Stimulated activated CD4-positive, alpha-beta T cell treated with anti-CD3 and anti-CD28 coated beads, TNF-alpha, amount 100 ng/mL, for 4 hours (primary cell): Measurements from ENCODE around the gene PHTF1.

ENCODE experiments used
- DNase-seq, 3 experiments: peaks; one replicate each; pipeline ENCODE4 v3.0.0-alpha.2; 2020; ENCODE audit warnings: low read depth in 3 of 3

The PHTF1 gene

DNA sequence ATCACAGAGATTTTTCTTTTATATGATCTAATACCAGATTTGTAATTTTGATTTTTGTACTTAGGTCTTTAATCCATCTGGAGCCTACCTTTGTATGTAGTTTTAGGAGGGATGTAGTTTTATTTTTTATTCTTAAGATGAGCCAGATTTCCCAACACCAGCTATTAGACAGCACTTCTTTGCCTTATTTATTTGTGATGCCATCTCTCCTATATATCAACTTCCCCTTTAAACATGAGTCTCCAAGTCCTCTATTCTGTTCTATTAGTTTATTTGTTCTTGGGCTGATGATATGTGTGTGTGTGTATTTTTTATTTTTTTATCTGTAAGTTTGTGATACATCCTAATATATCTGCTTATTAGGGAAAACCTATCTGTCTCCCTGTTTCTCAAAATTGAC lies 94.2 kb downstream of the PHTF1 start:
- no peak for DNase-seq

DNA sequence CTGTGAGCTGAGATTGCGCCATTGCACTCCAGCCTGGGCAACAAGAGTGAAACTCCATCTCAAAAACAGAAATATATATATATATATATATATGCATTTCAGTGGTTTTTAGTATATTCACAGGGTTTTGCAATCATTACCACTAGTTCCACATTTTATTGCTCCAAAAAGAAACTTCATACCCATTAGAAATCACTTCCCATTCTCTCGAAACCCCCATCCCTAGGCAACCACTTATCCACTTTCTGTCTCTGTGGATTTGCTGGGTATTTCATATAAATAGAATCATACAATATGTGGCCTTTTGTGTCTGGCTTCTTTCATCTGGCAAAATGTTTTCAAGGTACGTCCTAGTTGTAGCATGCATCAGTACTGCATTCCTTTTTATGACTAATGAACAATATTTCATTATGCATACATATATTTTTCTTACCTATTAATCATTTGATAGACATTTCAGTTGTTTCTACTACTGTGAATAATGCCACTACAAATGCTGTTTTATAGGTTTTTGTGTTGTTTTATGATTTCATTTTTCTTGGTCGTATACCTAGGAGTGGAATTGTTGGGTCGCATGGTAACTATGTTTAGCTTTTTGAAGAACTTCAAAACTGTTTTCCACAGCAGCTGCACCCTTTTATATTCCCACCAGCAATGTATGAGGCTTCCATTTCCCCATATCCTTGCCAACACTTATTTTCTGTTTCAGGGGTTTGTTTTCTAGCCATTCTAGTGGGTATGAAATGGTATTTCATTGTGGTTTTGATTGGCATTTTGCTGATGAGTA lies 95.9 kb downstream of the PHTF1 start:
- DNase-seq = no peak

DNA sequence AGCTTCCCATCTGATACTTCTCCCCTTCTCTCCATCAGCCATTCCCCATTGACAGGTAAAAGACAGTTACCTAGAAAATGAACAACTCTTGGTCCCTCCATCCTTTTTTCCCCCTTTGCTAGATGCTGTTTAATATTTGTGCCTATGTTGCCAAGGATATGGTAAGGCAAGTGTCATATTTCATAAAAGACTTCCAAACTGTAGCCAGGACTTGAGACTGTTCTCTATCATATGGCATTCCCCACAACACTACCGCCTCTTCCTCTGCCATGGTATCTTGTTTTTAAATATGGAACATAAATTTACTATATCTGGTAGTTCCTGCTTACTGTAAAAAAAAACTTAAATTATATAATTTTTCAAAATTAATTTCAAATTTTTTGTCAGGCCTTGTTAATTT lies 97.2 kb downstream of the PHTF1 start:
- DNase-seq = no peak

DNA sequence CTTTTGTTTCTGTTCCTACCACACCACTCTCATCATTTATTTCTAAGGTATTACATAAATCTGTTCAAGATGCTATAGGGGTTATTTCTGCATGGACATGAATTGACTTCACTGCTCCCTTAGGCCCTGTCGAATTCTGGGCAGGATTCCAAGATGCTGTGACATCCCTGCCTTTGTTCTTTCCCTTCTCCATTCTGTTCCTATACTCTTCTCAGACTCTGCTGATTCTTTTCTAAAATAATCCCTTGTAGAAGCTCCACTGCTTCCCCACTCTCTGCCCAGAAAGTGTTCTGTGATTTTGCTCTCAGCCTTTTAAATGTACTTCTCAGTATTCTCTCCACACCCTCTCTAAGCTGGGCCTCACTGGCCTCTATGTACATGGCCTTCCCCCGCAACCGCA lies 99.2 kb downstream of the PHTF1 start:
- DNase-seq = no peak

DNA sequence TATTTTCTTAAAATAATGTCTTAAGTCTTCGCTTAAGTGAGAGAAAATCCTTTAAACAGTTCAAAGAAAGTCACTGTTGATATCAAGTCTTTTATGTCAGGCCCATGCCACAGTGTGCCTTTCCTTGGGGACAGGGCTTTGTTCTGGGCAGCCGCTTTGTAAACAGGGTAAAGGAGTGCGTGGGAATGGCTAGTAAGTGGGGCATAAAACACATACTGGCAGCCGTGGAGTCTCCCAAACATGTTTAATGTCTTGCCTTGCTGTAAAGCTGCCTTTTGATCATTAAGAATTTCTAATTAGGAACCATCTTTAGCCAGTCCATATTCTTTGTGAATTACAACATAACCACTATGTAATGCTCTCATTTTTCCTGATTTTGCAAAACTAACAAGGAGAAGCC lies 99.7 kb downstream of the PHTF1 start:
- no peak for DNase-seq

DNA sequence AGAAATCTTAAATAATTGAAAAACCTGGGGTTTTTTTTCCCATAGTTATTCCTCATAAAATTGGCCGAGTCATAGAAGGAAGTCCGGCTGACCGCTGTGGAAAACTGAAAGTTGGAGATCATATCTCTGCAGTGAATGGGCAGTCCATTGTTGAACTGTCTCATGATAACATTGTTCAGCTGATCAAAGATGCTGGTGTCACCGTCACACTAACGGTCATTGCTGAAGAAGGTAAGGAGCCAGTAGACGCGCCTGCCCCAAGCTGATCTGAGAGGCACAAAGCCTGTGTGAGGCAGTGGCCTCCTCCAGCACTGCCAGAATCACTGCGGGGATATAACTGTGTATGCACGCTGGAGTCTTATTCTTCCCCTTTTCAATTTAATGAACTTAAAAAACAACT lies 100.3 kb downstream of the PHTF1 start:
- DNase-seq = no peak

DNA sequence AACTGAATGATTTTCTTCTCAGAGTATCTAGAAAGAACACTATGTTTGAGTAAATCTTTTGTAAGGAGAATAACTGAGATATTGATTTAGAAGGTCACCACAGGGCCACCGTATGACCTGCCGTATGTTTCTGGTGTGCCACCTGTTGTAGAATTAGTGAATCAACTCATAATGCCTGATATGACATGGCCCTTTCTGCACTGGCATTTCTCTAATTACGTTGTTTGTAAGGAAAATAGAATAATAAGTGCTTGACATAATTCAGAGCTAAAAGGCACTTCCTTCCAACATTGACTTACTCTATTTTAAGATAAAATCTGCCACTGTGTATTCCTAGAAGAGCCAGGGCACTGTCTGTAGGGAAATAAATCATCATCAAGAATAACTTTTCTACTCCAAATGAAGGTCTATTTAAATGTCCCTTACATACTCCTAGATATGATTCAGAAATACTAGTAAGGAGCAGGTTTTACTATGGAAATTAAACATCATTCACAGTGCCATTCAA lies 101.7 kb downstream of the PHTF1 start:
- DNase-seq = no peak

DNA sequence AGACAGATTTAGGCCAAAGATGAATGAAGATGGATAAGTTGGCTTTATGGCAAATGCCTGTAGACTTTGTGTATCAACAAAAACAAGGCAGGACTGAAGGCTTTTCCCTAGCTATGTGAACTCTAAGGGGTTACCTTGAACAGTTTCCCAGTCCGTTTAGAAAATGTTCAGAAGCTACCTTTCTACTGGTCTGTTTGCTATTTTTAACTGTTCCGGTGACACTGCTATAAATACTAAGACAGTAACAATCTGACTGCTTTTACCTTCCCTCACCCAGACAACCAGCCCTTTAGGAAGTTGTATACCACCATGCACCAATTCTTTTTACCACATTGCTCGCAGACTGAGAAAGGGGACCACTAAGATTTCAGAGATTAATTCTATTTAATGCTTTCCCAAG lies 102.2 kb downstream of the PHTF1 start:
- no peak for DNase-seq

DNA sequence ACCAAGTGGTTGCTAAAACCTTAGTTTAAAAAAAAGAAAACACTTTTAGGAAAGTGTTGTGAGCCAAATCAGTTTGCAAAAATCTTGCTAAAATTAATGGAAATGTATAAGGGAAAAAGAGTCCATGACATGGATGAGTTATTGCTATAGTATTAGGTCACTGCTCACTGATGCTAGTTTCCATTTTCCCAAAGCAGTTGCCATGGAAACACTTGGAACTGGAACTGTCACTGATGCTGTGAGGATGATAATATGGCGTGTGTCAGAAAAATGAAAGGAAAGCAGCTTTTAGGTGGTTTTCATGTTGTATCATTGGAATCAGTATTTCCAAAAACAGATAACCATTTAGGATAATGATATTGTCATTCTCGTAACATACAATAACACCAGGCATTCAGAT lies 104.4 kb downstream of the PHTF1 start:
- no peak for DNase-seq

DNA sequence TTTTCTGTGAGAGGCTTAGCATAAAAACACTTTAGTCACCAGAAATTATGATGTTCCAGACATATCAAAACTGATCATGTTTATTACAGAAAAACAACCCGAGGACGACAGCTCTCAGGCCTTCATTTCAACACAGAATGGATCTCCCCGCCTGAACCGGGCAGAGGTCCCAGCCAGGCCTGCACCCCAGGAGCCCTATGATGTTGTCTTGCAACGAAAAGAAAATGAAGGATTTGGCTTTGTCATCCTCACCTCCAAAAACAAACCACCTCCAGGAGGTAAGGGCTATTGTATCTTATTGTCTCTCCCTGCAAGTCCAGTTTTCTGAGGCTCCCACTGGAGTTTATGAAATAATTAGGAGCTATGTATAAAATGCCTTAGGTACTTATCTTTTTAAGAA lies 105.5 kb downstream of the PHTF1 start:
- no peak for DNase-seq

DNA sequence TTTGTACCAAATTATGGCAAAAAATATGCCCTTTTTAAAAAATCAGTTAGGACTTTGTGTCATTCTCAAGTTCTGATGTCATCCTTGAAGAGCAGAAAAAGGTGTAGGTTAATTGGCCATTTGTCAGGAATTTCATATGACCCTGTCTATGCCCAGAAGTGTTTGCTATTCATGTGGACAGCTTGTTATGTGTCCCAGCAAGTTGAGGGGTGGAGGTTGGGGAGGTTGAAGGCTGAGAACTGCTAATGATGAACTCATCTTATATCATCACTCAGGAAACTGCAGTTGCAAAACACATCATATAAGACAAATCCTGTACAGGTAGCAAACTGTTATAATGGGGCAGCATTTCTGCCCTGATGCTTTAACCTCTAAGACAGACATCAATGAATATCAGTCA lies 106.5 kb downstream of the PHTF1 start:
- DNase-seq = no peak

DNA sequence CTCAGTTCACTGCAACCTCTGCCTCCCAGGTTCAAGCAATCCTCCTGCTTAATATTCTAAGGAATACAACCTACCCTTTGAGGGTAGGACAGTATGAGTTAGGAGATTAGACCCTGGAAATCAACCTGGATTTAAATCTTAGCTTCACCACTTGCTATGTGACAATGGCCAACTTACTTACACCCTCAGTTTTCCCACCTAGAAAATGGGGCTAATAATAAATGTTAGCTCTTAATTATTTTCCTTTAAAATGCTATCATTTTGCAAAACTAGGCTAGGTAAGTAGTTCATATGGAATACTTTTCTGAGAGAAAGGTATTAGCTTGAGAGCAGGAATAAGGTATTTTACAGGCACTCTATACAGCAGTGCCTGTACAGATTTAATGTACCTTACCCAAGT lies 110.8 kb downstream of the PHTF1 start:
- no peak for DNase-seq

DNA sequence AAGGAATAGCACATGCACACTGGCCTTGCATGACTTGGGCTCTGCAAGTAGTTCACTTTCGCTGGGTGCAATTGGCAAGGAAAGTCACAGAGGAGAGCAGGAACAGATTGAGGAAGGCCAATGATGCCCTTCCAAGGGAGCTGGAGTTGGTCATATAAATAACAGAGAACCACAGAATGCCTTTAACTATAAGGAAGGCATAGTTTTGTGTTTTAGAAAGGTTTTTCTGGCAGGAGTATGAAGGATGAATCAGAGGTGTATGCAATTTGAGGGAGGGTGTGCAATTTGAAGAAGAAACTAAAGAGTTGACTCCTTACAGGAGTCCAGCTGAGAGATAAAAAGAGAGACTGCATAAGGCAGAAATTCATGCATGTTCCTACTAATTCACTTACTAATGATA lies 112.1 kb downstream of the PHTF1 start:
- DNase-seq = no peak
